Measurements from ENCODE around the gene WDR4.

DNA sequence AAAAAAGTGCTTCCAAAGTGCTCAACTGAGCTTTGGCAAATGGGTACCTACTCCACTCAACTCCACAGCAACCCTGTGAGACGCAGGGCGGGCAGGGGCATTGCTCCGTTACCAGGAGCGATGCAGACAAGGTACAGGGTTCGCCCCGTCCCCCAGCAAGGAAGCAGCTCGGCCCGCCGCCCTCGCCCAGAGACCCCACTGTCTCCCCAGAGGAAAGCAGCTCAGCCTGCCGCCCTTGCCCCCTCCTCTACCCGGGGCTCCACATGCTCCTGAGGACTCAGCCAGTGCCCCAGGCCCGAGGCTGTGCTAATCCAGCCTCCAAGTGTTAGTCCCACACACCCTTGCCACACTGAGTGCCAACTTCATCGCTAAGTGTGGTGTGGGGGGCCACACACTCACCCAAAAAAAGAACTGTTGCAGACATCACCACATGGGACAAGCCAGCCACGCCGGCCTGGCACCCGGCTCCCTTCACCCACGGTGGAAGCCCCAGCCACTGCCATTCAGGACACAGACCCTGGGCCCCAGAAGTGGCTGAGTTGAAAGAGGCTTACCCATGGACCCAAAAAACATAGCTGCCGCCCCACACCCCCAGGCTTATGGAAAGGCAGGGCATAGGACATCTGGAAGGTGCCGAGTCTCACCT, 26.3 kb downstream of the WDR4 start:
- TF ChIP-seq ARNT (IDR thresholded peaks at IDR 0.05): no peak
- no peak for TF ChIP-seq SP1 (IDR thresholded peaks at IDR 0.05)
- TF ChIP-seq FOXA1 (IDR thresholded peaks at IDR 0.05): no peak
- no peak for TF ChIP-seq BHLHE40 (IDR thresholded peaks at IDR 0.05; ENCODE audit: borderline replicate concordance)
- TF ChIP-seq ZNF384 (IDR thresholded peaks at IDR 0.05): no peak
- no peak for TF ChIP-seq TARDBP (IDR thresholded peaks at IDR 0.05)
- no peak for TF ChIP-seq LEF1 (IDR thresholded peaks at IDR 0.05; ENCODE audit: borderline replicate concordance)

All from HEK293T (cell line).